ENCODE measurements around the gene FRMD4A. TPM values are rescaled to one million over a fixed set of nuclear protein-coding genes. Genes with fewer than 3 reads are reported as not detected.

The FRMD4A gene
- total RNA-seq, 1 donor from 2014 or later = 20.2 TPM

DNA sequence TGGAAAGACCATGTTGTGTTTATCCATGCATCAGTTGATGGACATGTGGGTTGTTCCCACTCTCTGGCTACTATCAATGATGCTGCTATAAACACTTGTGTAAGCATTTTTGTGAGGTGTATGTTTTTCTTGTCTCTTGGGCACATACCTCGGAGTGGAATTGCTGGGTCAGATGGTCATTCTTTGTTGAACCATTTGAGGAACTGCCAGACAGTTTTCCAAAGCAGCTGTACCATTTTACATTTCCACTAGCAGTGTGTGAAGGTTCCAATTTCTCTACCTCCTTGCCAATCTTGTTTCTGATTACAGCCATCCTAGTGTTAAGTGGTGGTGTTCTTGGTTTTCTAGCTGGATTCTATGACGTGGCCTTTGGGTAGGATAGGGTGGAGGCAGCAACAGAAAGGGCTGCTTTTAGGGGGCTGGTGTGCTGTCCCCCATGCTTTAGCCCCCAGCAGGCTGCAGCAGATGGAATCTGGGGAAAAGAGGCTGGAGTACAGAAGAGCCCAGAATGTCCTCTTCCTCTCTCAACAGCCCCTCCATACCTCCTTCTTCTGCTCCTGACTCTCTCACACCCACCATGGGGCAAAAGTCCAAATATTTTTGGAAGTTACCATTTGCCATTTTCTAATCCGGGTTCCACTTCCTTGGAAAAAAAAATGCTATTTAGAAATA lies 352.7 kb downstream of the FRMD4A start:
- no peaks in the 10 kb centered on the region for H3K9me3 ChIP-seq (ENCODE audit: low read depth)
- H3F3A ChIP-seq (ENCODE audit: low read depth) = peaks cover 9% of the 10 kb centered on the region
- H3K4me2 ChIP-seq = no peak overlapping the region
- no peak for DNase-seq (ENCODE audit: low spot score)
- H3K4me3 ChIP-seq = no peak overlapping the region
- H3K27me3 Mint-ChIP-seq (ENCODE audit: insufficient read depth, low read depth) = peaks cover 6% of the 10 kb centered on the region
- no peaks in the 10 kb centered on the region for H3K36me3 ChIP-seq
- H3K9me3 Mint-ChIP-seq = peaks cover 3% of the 10 kb centered on the region
- H3K36me3 Mint-ChIP-seq = no peaks in the 10 kb centered on the region
- no peak overlapping the region for H2AFZ ChIP-seq (replicated peaks)
- H4K20me1 ChIP-seq (ENCODE audit: low read depth) = no peaks in the 10 kb centered on the region
- H3K9ac ChIP-seq = no peak overlapping the region
- H3K79me2 ChIP-seq (ENCODE audit: low read depth) = no peaks in the 10 kb centered on the region
- H3K27ac Mint-ChIP-seq = no peak overlapping the region
- no peak overlapping the region for H3K4me3 Mint-ChIP-seq
- H3K27me3 ChIP-seq = no peaks in the 10 kb centered on the region
- TF ChIP-seq, protein P1, sequence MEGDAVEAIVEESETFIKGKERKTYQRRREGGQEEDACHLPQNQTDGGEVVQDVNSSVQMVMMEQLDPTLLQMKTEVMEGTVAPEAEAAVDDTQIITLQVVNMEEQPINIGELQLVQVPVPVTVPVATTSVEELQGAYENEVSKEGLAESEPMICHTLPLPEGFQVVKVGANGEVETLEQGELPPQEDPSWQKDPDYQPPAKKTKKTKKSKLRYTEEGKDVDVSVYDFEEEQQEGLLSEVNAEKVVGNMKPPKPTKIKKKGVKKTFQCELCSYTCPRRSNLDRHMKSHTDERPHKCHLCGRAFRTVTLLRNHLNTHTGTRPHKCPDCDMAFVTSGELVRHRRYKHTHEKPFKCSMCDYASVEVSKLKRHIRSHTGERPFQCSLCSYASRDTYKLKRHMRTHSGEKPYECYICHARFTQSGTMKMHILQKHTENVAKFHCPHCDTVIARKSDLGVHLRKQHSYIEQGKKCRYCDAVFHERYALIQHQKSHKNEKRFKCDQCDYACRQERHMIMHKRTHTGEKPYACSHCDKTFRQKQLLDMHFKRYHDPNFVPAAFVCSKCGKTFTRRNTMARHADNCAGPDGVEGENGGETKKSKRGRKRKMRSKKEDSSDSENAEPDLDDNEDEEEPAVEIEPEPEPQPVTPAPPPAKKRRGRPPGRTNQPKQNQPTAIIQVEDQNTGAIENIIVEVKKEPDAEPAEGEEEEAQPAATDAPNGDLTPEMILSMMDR (IDR thresholded peaks at IDR 0.05) = no peak
- TF ChIP-seq EZH2phosphoT487 (IDR thresholded peaks at IDR 0.05) (no peak), EZH2 (IDR thresholded peaks at IDR 0.05) (no peak)
- peaks cover 22% of the 10 kb centered on the region for H3K4me1 ChIP-seq
- H3K4me1 Mint-ChIP-seq = peaks cover 20% of the 10 kb centered on the region
- H3K27ac ChIP-seq = no peak overlapping the region

DNA sequence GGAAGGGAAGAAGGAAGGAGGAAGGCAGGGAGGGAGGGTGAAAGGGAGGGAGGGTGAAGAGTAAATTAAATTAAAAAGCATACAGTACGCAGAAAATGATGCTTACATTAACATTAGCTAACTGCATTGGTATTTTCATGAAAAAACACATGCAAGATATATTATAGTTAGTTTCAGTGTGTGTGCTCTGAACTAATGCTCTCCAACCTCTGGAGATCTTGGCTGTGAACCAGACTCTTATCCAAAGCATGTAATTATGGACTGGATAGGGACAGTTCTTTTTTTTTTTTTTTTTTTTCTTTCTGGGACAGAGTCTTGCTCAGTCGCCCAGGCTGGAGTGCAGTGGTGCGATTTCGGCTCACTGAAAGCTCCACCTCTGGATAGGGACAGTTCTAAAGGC lies 357.0 kb downstream of the FRMD4A start:
- Histone ChIP-seq H3K9ac (no peak overlapping the region), H2AFZ (replicated peaks) (no peak overlapping the region), H3K4me2 (no peak overlapping the region), H3K4me1 (peaks cover 39% of the 10 kb centered on the region), H3K79me2 (ENCODE audit: low read depth) (no peaks in the 10 kb centered on the region), H3F3A (ENCODE audit: low read depth) (peaks cover 4% of the 10 kb centered on the region), H3K36me3 (no peaks in the 10 kb centered on the region), H3K4me3 (no peak overlapping the region), H3K27me3 (no peaks in the 10 kb centered on the region), H3K27ac (no peak overlapping the region), H4K20me1 (ENCODE audit: low read depth) (no peaks in the 10 kb centered on the region), H3K9me3 (ENCODE audit: low read depth) (no peaks in the 10 kb centered on the region)
- no peak overlapping the region for H3K27ac Mint-ChIP-seq
- H3K27me3 Mint-ChIP-seq (ENCODE audit: insufficient read depth, low read depth) = no peaks in the 10 kb centered on the region
- H3K4me1 Mint-ChIP-seq = peaks cover 28% of the 10 kb centered on the region
- TF ChIP-seq EZH2phosphoT487 (IDR thresholded peaks at IDR 0.05) (no peak), EZH2 (IDR thresholded peaks at IDR 0.05) (no peak)
- TF ChIP-seq, protein P1 (IDR thresholded peaks at IDR 0.05) = no peak
- no peak overlapping the region for H3K4me3 Mint-ChIP-seq
- peaks cover 2% of the 10 kb centered on the region for H3K36me3 Mint-ChIP-seq
- DNase-seq (ENCODE audit: low spot score) = no peak
- no peaks in the 10 kb centered on the region for H3K9me3 Mint-ChIP-seq

DNA sequence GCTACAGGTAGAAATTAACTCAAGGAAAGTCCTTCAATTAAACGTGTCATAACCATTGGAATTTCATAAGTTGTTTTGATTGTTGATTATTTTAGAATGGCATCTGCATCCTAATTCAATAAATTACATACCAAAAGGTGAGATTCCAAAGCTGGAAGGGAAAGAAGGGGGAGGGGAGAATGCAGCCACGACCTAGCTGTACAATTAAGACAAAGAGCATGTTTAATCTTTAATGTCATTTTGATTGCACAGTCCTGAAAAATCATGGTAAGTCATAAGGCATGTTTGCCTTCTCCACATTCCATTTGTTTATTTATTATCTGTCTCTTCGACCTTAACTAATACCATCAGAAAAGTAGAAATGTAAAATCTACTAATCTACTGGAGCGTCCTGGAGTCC lies 358.1 kb downstream of the FRMD4A start:
- DNase-seq (ENCODE audit: low spot score) = no peak
- no peaks in the 10 kb centered on the region for H3K36me3 ChIP-seq
- H3K4me3 ChIP-seq = no peak overlapping the region
- Mint-ChIP-seq H3K4me3 (no peak overlapping the region), H3K9me3 (no peaks in the 10 kb centered on the region), H3K36me3 (peaks cover 2% of the 10 kb centered on the region), H3K27ac (no peak overlapping the region), H3K27me3 (ENCODE audit: insufficient read depth, low read depth) (no peaks in the 10 kb centered on the region), H3K4me1 (peaks cover 28% of the 10 kb centered on the region)
- no peaks in the 10 kb centered on the region for H3K79me2 ChIP-seq (ENCODE audit: low read depth)
- H4K20me1 ChIP-seq (ENCODE audit: low read depth) = no peaks in the 10 kb centered on the region
- no peaks in the 10 kb centered on the region for H3K9me3 ChIP-seq (ENCODE audit: low read depth)
- H3F3A ChIP-seq (ENCODE audit: low read depth) = peaks cover 4% of the 10 kb centered on the region
- no peak for TF ChIP-seq EZH2 (IDR thresholded peaks at IDR 0.05)
- TF ChIP-seq, protein P1 (IDR thresholded peaks at IDR 0.05) = no peak
- no peak for TF ChIP-seq EZH2phosphoT487 (IDR thresholded peaks at IDR 0.05)
- H3K4me2 ChIP-seq = no peak overlapping the region
- H2AFZ ChIP-seq (replicated peaks) = no peak overlapping the region
- H3K9ac ChIP-seq = no peak overlapping the region
- peaks cover 39% of the 10 kb centered on the region for H3K4me1 ChIP-seq
- H3K27me3 ChIP-seq = no peaks in the 10 kb centered on the region
- H3K27ac ChIP-seq = no peak overlapping the region

Data from neural progenitor cell (in vitro differentiated cells).